Liver (tissue), 3 donors: Measurements from ENCODE around the gene WWOX.

Experiments used
- ATF3 ChIP-seq: IDR thresholded peaks from 2 replicates; pipeline ENCODE4 v1.6.1; 2016; ENCODE audit warnings: antibody characterized with exemption
- CTCF ChIP-seq: fragments of 150-350 bp; IDR thresholded peaks from 2 replicates; pipeline ENCODE4 v1.5.1; 2017; ENCODE audit warnings: improper control_type of control experiment, low read depth, low read length; ENCODE audit not compliant: missing input control
- EGR1 ChIP-seq, 2 donors: IDR thresholded peaks; 2 replicates each; pipeline ENCODE4 v1.6.1; 2016 to 2018; ENCODE audit warnings: antibody characterized with exemption in 2 of 2, low read depth in 2 of 2
- FOXA2 ChIP-seq: IDR thresholded peaks from 2 replicates; pipeline ENCODE4 v1.6.1; 2016; ENCODE audit warnings: antibody characterized with exemption
- GABPA ChIP-seq, 2 donors: IDR thresholded peaks in 1 of 2; conservative IDR thresholded peaks in 1 of 2; 2 replicates each; pipeline ENCODE4 v1.6.1; 2016; ENCODE audit warnings: antibody characterized with exemption in 2 of 2, mild to moderate bottlenecking in 1 of 2, moderate library complexity in 1 of 2
- JUND ChIP-seq, 2 donors: IDR thresholded peaks; 2 replicates each; pipeline ENCODE4 v1.6.1; 2016; ENCODE audit warnings: antibody characterized with exemption in 2 of 2
- RAD21 ChIP-seq, 2 donors: IDR thresholded peaks; 2 replicates each; pipeline ENCODE4 v1.6.1; 2016; ENCODE audit warnings: antibody characterized with exemption in 2 of 2, mild to moderate bottlenecking in 2 of 2
- SP1 ChIP-seq: IDR thresholded peaks from 2 replicates; pipeline ENCODE4 v1.6.1; 2018; ENCODE audit warnings: antibody characterized with exemption, mild to moderate bottlenecking
- TAF1 ChIP-seq: conservative IDR thresholded peaks from 2 replicates; pipeline ENCODE4 v1.6.1; 2016; ENCODE audit warnings: antibody characterized with exemption, mild to moderate bottlenecking
- YY1 ChIP-seq: IDR thresholded peaks from 2 replicates; pipeline ENCODE4 v1.6.1; 2016; ENCODE audit warnings: antibody characterized with exemption, mild to moderate bottlenecking
- TF ChIP-seq, protein P1 (sequence below): IDR thresholded peaks from 2 replicates; pipeline ENCODE4 v1.6.1; 2016; ENCODE audit warnings: antibody characterized with exemption
- TF ChIP-seq, protein P2 (sequence below): IDR thresholded peaks from 2 replicates; pipeline ENCODE4 v1.6.1; 2016; ENCODE audit warnings: antibody characterized with exemption, mild to moderate bottlenecking
- TF ChIP-seq, protein P3 (sequence below): IDR thresholded peaks from 2 replicates; pipeline ENCODE4 v1.6.1; 2016; ENCODE audit warnings: antibody characterized with exemption
- donor health status: healthy.
- donor health status: healthy.

- TF ChIP-seq CTCF, result no peak
- TF ChIP-seq RAD21 (IDR thresholded peaks at IDR 0.05), result no peak
- TF ChIP-seq, protein P1, sequence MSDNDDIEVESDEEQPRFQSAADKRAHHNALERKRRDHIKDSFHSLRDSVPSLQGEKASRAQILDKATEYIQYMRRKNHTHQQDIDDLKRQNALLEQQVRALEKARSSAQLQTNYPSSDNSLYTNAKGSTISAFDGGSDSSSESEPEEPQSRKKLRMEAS, result no peak
- no peak for TF ChIP-seq ATF3
- TF ChIP-seq, protein P2, sequence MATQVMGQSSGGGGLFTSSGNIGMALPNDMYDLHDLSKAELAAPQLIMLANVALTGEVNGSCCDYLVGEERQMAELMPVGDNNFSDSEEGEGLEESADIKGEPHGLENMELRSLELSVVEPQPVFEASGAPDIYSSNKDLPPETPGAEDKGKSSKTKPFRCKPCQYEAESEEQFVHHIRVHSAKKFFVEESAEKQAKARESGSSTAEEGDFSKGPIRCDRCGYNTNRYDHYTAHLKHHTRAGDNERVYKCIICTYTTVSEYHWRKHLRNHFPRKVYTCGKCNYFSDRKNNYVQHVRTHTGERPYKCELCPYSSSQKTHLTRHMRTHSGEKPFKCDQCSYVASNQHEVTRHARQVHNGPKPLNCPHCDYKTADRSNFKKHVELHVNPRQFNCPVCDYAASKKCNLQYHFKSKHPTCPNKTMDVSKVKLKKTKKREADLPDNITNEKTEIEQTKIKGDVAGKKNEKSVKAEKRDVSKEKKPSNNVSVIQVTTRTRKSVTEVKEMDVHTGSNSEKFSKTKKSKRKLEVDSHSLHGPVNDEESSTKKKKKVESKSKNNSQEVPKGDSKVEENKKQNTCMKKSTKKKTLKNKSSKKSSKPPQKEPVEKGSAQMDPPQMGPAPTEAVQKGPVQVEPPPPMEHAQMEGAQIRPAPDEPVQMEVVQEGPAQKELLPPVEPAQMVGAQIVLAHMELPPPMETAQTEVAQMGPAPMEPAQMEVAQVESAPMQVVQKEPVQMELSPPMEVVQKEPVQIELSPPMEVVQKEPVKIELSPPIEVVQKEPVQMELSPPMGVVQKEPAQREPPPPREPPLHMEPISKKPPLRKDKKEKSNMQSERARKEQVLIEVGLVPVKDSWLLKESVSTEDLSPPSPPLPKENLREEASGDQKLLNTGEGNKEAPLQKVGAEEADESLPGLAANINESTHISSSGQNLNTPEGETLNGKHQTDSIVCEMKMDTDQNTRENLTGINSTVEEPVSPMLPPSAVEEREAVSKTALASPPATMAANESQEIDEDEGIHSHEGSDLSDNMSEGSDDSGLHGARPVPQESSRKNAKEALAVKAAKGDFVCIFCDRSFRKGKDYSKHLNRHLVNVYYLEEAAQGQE, result no peak
- TF ChIP-seq SP1, result no peak
- no peak for TF ChIP-seq GABPA (IDR thresholded peaks at IDR 0.05 in 1 of 2, conservative IDR thresholded peaks at IDR 0.05 in 1 of 2)
- no peak for TF ChIP-seq YY1
- no peak for TF ChIP-seq EGR1 (IDR thresholded peaks at IDR 0.05; ENCODE audit: low read depth in 2 of 2)
- TF ChIP-seq, protein P3, sequence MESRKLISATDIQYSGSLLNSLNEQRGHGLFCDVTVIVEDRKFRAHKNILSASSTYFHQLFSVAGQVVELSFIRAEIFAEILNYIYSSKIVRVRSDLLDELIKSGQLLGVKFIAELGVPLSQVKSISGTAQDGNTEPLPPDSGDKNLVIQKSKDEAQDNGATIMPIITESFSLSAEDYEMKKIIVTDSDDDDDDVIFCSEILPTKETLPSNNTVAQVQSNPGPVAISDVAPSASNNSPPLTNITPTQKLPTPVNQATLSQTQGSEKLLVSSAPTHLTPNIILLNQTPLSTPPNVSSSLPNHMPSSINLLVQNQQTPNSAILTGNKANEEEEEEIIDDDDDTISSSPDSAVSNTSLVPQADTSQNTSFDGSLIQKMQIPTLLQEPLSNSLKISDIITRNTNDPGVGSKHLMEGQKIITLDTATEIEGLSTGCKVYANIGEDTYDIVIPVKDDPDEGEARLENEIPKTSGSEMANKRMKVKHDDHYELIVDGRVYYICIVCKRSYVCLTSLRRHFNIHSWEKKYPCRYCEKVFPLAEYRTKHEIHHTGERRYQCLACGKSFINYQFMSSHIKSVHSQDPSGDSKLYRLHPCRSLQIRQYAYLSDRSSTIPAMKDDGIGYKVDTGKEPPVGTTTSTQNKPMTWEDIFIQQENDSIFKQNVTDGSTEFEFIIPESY, result no peak
- no peak for TF ChIP-seq FOXA2
- TF ChIP-seq TAF1, result no peak
- no peak for TF ChIP-seq JUND (IDR thresholded peaks at IDR 0.05)
Observed at GRCh38 chr16:78520470-78520869, 421.0 kb downstream of the WWOX start.
